ENCODE results near the gene CD7. TPM values are rescaled to one million over a fixed set of nuclear protein-coding genes. Genes with fewer than 3 reads are reported as not detected.

The CD7 gene
- total and polyA plus RNA-seq, 9 of the 15 experiments (the other 6 are each of a cell fraction or from before 2014, with no cell fraction given), result 0.21 to 0.35 TPM; not detected in 7

GRCh38 chr17:82287868-82288801 lies 29.3 kb downstream of the CD7 start (continued):
- TF ChIP-seq TAL1 (IDR thresholded peaks at IDR 0.05) (peak; percentile 46; the same call in 1 of the 2 replicates), FUS (optimal IDR thresholded peaks at IDR 0.05; ENCODE audit: low read depth, low read length) (no peak), ELF1 (tag; IDR thresholded peaks at IDR 0.05) (peak; percentile 77), ARID2 (IDR thresholded peaks at IDR 0.05) (no peak), TBP (optimal IDR thresholded peaks at IDR 0.05; ENCODE audit: low read depth, low read length) (peak; percentile 82), CEBPG (CRISPR knock-in tag; IDR thresholded peaks at IDR 0.05) (no peak), CEBPG (tag; conservative IDR thresholded peaks at IDR 0.05 in 1 of 2, IDR thresholded peaks at IDR 0.05 in 1 of 2) (no peak), FOXP4 (CRISPR knock-in tag; IDR thresholded peaks at IDR 0.05; ENCODE audit: borderline replicate concordance) (peak; percentile 81; the same call in 1 of the 2 replicates), ARNT (IDR thresholded peaks at IDR 0.05) (peak; percentile 79 to 86; a peak in 3 of 4 replicates), ETV6 (IDR thresholded peaks at IDR 0.05; ENCODE audit: borderline replicate concordance in 1 of 2, low read depth in 2 of 2, low read length in 1 of 2) (no peak), ETV6 (CRISPR knock-in tag; IDR thresholded peaks at IDR 0.05; ENCODE audit: borderline replicate concordance) (no peak), FOXK2 (conservative IDR thresholded peaks at IDR 0.05 in 1 of 2, IDR thresholded peaks at IDR 0.05 in 1 of 2; ENCODE audit: low read depth in 2 of 2) (peak; percentile 98 to 99), THRAP3 (IDR thresholded peaks at IDR 0.05; ENCODE audit: borderline replicate concordance) (no peak), ZNF444 (CRISPR knock-in tag; IDR thresholded peaks at IDR 0.05) (no peak), DLX4 (CRISPR knock-in tag; IDR thresholded peaks at IDR 0.05) (no peak), SRF (CRISPR knock-in tag; IDR thresholded peaks at IDR 0.05) (0 out of 4 replicates have a peak, but pooled peaks of 1 of the 2 experiments have one; percentile 39), U2AF1 (optimal IDR thresholded peaks at IDR 0.05; ENCODE audit: low read depth, low read length) (no peak), PKNOX1 (IDR thresholded peaks at IDR 0.05) (no peak; the same call in none of the 2 replicates), CBFB (CRISPR knock-in tag; IDR thresholded peaks at IDR 0.05) (no peak), CBFA2T2 (conservative IDR thresholded peaks at IDR 0.05) (peak; percentile 97), MYBL2 (IDR thresholded peaks at IDR 0.05; ENCODE audit: low read depth) (no peak), MYBL2 (CRISPR knock-in tag; IDR thresholded peaks at IDR 0.05; ENCODE audit: borderline replicate concordance) (no peak), ZBED1 (IDR thresholded peaks at IDR 0.05) (no peak), ZNF76 (CRISPR knock-in tag; IDR thresholded peaks at IDR 0.05; ENCODE audit: borderline replicate concordance) (no peak), ZNF699 (CRISPR knock-in tag; IDR thresholded peaks at IDR 0.05; ENCODE audit: insufficient replicate concordance) (no peak), NR2F6 (CRISPR knock-in tag; IDR thresholded peaks at IDR 0.05) (0 out of 2 replicates have a peak, but pooled peaks have one; percentile 31)

Measured in K562 (cell line).